Colonic mucosa (tissue), 4 donors: ENCODE measurements around the gene ASCL5. TPM values are rescaled to one million over a fixed set of nuclear protein-coding genes. Genes with fewer than 3 reads are reported as not detected.

ENCODE experiments used
- DNase-seq: peaks from one replicate; pipeline ENCODE4 v3.0.0-alpha.2; 2020
- H3K27ac ChIP-seq: fragments of 200-600 bp; one replicate; pipeline ENCODE4 v1.8.0; 2021
- H3K27me3 ChIP-seq: fragments of 200-600 bp; one replicate; pipeline ENCODE4 v1.8.0; 2021
- H3K36me3 ChIP-seq: fragments of 200-600 bp; one replicate; pipeline ENCODE4 v1.8.0; 2021
- H3K4me1 ChIP-seq: fragments of 200-600 bp; one replicate; pipeline ENCODE4 v1.8.0; 2021; ENCODE audit warnings: mild to moderate bottlenecking
- H3K4me3 ChIP-seq: fragments of 200-600 bp; one replicate; pipeline ENCODE4 v1.8.0; 2021
- H3K9ac ChIP-seq, 2 donors: one replicate each; pipeline ENCODE4 v1.7.0; 2013; ENCODE audit warnings: control low read depth in 2 of 2, low read depth in 2 of 2, low read length in 2 of 2
- H3K9me3 ChIP-seq: fragments of 200-600 bp; one replicate; pipeline ENCODE4 v1.8.0; 2021
- CTCF ChIP-seq: fragments of 200-600 bp; IDR thresholded peaks from one replicate; pipeline ENCODE4 v1.8.0; 2022; ENCODE audit warnings: antibody characterized with exemption, mild to moderate bottlenecking
- intact Hi-C: fragments of 100-400 bp; cut with DNase I; formaldehyde crosslinking; loops from one replicate; pipeline ENCODE4 v1.14.1; 2022
- total RNA-seq, 2 donors: library from RNA; stranded (reverse); fragmentation: NEBNext Ultra II Directional in 1 of 2; extraction: Animal tissue kit (Norgen Biotek cat#: 25700) in 1 of 2; gene quantifications; one replicate each; pipeline ENCODE4 v1.2.1, GENCODE V29; 2021
- donor health status: healthy.
- donor health status: DM: no; HTN: no; CAD: no.
- donor health status: DM: no; HTN: no; CAD: no.

ASCL5 gene
- total RNA-seq, 2 donors from 2014 or later = not detected

- TF ChIP-seq CTCF = no peak
- no peak for DNase-seq
- Histone ChIP-seq H3K36me3 (no peaks in the 10 kb centered on the region), H3K27me3 (peaks cover 5% of the 10 kb centered on the region), H3K4me3 (no peak overlapping the region), H3K9ac (no peak overlapping the region), H3K4me1 (no peaks in the 10 kb centered on the region), H3K9me3 (no peaks in the 10 kb centered on the region), H3K27ac (no peak overlapping the region)
- intact Hi-C loops = no loop called here
Measured at GRCh38 chr1:201111156-201111555, 15.8 kb downstream of the ASCL5 start.

- TF ChIP-seq CTCF = no peak
- no peaks in the 10 kb centered on the region for H3K36me3 ChIP-seq
- H3K27me3 ChIP-seq = peaks cover 5% of the 10 kb centered on the region
Measured at GRCh38 chr1:201110616-201111015, 16.4 kb downstream of the ASCL5 start.

GRCh38 chr1:201110138-201110537, 16.8 kb downstream of the ASCL5 start:
- no peak for DNase-seq
- no peak overlapping the region for H3K4me3 ChIP-seq
- H3K27me3 ChIP-seq = peaks cover 4% of the 10 kb centered on the region
- no peaks in the 10 kb centered on the region for H3K36me3 ChIP-seq
- H3K4me1 ChIP-seq = no peaks in the 10 kb centered on the region
- no peak overlapping the region for H3K27ac ChIP-seq
- intact Hi-C loops = no loop called here
- no peak overlapping the region for H3K9ac ChIP-seq
- H3K9me3 ChIP-seq = no peaks in the 10 kb centered on the region
- TF ChIP-seq CTCF = no peak

More at GRCh38 chr1:201110616-201111015, 16.4 kb downstream of the ASCL5 start:
- no peak overlapping the region for H3K4me3 ChIP-seq
- intact Hi-C loops = no loop called here
- H3K9me3 ChIP-seq = no peaks in the 10 kb centered on the region
- no peak overlapping the region for H3K9ac ChIP-seq
- no peaks in the 10 kb centered on the region for H3K4me1 ChIP-seq
- H3K27ac ChIP-seq = no peak overlapping the region
- no peak for DNase-seq

GRCh38 chr1:201109651-201110050, 17.3 kb downstream of the ASCL5 start:
- DNase-seq = no peak
- no peaks in the 10 kb centered on the region for H3K4me1 ChIP-seq
- H3K9ac ChIP-seq = no peak overlapping the region
- H3K9me3 ChIP-seq = no peaks in the 10 kb centered on the region
- H3K27ac ChIP-seq = no peak overlapping the region
- TF ChIP-seq CTCF = no peak
- intact Hi-C loops = no loop called here
- H3K36me3 ChIP-seq = no peaks in the 10 kb centered on the region
- no peak overlapping the region for H3K4me3 ChIP-seq
- H3K27me3 ChIP-seq = no peaks in the 10 kb centered on the region

- DNase-seq = no peak
- TF ChIP-seq CTCF = no peak
- no peak overlapping the region for H3K9ac ChIP-seq
- intact Hi-C loops = no loop called here
- H3K36me3 ChIP-seq = no peaks in the 10 kb centered on the region
- H3K9me3 ChIP-seq = no peaks in the 10 kb centered on the region
- no peak overlapping the region for H3K4me3 ChIP-seq
- no peak overlapping the region for H3K27ac ChIP-seq
- H3K27me3 ChIP-seq = no peaks in the 10 kb centered on the region
- H3K4me1 ChIP-seq = no peaks in the 10 kb centered on the region
Measured at GRCh38 chr1:201108614-201109013, 18.4 kb downstream of the ASCL5 start.

GRCh38 chr1:201105688-201106087, 21.3 kb downstream of the ASCL5 start:
- Histone ChIP-seq H3K36me3 (no peaks in the 10 kb centered on the region), H3K4me3 (no peak overlapping the region), H3K9ac (no peak overlapping the region), H3K9me3 (no peaks in the 10 kb centered on the region), H3K27me3 (no peaks in the 10 kb centered on the region), H3K27ac (no peak overlapping the region), H3K4me1 (no peaks in the 10 kb centered on the region)
- intact Hi-C loops = no loop called here
- no peak for TF ChIP-seq CTCF
- DNase-seq = no peak
